ENCODE results near the gene KCNC4.

DNA sequence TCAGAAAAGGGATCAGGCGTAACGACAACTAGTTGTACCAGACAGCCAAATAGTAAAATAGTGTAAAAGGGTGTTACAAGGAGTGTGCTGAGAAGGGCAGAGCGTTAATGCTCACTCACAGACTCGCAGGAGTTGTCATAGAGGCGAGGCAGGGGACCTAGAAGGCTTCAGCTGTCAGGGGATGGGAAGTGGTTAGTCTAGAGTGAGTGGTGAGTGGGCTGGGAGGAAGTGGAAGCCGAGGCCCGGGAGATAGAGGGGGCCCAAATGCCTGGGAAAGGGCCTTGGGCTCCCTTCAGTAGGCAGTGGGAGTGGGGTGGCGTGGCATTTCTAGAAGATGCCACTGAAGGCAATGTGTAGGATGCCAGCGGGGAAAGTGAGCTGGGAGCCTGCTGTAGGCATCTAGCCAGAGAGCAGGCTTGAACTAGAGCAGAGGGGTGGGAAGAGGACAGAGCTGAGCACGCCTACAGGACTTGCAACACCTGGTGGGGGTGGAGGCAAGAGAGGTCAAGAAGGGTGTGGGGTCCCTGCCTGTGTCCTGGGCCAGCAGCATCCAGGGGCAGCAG lies 49.5 kb upstream of the KCNC4 start:
- TF ChIP-seq CTCF (IDR thresholded peaks at IDR 0.05; ENCODE audit: poor library complexity, severe bottlenecking) (no peak), SMC3 (conservative IDR thresholded peaks at IDR 0.05; ENCODE audit: poor library complexity) (no peak), EP300 (conservative IDR thresholded peaks at IDR 0.05; ENCODE audit: poor library complexity, severe bottlenecking) (no peak), EZH2 (IDR thresholded peaks at IDR 0.05; ENCODE audit: borderline replicate concordance, insufficient read depth, low read length, poor library complexity, severe bottlenecking) (no peak), TAF1 (IDR thresholded peaks at IDR 0.05; ENCODE audit: low read depth) (no peak), RAD21 (conservative IDR thresholded peaks at IDR 0.05) (no peak), MXI1 (conservative IDR thresholded peaks at IDR 0.05; ENCODE audit: poor library complexity, severe bottlenecking) (no peak)
- TF ChIP-seq, protein P1, sequence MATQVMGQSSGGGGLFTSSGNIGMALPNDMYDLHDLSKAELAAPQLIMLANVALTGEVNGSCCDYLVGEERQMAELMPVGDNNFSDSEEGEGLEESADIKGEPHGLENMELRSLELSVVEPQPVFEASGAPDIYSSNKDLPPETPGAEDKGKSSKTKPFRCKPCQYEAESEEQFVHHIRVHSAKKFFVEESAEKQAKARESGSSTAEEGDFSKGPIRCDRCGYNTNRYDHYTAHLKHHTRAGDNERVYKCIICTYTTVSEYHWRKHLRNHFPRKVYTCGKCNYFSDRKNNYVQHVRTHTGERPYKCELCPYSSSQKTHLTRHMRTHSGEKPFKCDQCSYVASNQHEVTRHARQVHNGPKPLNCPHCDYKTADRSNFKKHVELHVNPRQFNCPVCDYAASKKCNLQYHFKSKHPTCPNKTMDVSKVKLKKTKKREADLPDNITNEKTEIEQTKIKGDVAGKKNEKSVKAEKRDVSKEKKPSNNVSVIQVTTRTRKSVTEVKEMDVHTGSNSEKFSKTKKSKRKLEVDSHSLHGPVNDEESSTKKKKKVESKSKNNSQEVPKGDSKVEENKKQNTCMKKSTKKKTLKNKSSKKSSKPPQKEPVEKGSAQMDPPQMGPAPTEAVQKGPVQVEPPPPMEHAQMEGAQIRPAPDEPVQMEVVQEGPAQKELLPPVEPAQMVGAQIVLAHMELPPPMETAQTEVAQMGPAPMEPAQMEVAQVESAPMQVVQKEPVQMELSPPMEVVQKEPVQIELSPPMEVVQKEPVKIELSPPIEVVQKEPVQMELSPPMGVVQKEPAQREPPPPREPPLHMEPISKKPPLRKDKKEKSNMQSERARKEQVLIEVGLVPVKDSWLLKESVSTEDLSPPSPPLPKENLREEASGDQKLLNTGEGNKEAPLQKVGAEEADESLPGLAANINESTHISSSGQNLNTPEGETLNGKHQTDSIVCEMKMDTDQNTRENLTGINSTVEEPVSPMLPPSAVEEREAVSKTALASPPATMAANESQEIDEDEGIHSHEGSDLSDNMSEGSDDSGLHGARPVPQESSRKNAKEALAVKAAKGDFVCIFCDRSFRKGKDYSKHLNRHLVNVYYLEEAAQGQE (IDR thresholded peaks at IDR 0.05; ENCODE audit: borderline replicate concordance), result no peak
